HG02678 (cell line): ENCODE measurements around the gene PRIMA1.

Source experiments
- ATAC-seq: cut with Tn5 transposase; IDR thresholded peaks from one replicate; pipeline ENCODE4 v1.9.1; 2021; ENCODE audit warnings: mild to moderate bottlenecking, moderate library complexity; ENCODE audit not compliant: unreplicated experiment

The PRIMA1 gene

DNA sequence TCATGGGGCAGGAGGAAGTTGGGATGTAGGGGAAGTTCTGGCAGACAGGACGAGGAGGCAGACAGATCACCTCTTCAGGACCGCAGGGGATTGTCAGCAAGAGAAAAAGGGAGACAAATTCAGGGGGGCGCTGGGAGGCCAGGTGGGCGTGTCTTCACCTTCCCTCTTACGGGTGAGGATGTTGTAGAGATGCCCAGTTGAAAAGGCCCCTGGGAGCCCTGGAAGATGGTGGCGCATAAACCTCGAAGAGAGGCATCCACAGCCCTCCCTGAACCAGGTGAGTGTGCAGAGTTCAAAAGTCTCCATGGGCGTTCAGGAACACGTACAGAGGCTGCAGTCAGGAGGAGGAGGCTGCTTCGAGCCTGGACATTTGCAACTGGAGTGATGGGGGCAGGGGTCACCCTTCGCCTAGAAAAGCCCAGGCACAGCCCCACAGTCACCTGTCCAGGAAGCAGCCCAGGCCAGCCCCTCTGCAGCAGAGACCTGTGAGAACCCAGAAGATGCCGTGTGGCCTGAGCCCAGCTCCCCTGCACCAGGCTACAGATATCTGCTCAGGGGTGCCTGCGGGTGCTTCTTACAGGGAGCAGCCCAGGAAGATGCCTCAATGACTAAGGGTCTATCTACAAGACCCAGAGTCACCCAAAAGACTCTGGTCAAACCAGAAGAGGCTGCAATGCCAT, 74.4 kb downstream of the PRIMA1 start:
- no peak for ATAC-seq

- no peak for ATAC-seq
Observed at GRCh38 chr14:93712838-93713724, 75.2 kb downstream of the PRIMA1 start.

DNA sequence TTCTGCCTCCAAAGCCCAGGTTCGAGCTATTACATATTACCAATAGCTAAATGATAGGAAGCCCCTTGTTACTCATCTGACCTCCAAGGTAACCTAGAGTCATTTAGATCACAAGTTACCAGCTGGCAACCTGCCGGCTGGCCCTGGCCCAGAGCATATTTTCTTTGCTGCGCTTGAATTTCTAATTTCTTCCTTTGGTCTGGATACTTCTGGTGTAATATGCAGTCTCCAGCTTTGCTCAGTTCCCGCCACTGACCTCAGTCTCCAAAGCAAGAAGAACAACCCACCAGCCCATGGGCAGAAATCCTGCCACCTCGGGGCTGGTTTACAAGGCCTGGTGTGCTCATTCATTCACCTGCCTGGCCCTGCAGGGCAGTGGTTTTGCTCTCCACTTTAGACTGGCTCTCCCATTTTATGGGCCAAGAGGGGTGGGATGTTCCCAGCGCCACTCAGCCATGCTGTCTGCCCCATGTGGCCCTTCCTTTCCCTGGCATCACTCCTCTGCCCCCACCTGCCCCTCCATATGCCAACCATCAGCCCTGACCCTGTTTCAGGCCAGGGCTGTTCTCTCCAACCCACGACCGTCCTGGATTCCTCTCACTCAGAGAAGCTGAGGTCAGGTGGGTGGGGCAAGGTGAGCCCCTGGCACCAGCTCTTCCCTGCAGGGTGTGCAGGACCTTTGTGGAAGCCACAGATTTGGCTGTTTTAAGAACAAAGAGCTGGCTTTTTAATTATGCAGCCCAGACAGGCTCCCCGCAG, 76.0 kb downstream of the PRIMA1 start:
- ATAC-seq: no peak

DNA sequence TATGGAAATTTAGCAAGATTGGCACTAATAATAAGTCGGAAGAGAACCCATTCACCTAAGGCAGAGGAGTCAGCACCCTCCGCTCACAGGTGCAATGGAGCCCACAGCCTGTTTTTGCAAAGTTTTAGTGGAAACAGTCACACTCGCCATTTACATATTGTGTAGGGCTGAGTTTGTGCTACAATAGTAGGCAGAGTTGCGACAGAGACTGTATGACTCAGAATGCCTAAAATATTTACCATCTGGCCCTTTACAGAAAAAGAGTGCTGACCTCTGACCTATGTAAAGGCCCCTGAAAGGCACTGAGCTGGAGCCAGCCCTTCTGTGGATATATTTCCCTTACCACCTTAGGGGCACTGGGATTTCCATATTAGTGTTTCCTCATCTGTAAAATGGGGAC, 79.0 kb downstream of the PRIMA1 start:
- no peak for ATAC-seq

GRCh38 chr14:93708800-93709199, 79.5 kb downstream of the PRIMA1 start:
- no peak for ATAC-seq

DNA sequence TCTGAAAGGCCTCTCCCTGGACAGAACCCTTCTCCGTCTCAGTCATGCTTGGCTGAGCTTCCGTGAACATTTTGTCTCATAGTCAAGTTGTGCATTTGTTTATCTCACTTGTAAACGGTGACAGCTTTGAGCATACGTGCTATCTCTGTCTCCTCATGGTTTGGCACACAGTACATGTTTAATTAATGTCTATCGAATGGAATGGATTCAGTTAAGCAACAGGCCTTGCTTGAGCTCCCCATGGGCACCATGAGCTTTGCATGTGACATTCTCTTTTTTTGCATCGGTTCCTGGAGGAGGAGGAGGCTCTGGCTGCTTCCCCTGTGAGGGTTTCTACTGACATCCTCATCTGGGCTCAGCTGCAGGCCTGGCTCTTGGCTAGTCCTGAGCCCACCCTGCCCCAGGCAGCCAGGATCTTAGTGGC, 80.0 kb downstream of the PRIMA1 start:
- ATAC-seq: no peak

GRCh38 chr14:93707475-93707874, 80.8 kb downstream of the PRIMA1 start:
- no peak for ATAC-seq

GRCh38 chr14:93706360-93706955, 81.8 kb downstream of the PRIMA1 start:
- ATAC-seq: no peak

DNA sequence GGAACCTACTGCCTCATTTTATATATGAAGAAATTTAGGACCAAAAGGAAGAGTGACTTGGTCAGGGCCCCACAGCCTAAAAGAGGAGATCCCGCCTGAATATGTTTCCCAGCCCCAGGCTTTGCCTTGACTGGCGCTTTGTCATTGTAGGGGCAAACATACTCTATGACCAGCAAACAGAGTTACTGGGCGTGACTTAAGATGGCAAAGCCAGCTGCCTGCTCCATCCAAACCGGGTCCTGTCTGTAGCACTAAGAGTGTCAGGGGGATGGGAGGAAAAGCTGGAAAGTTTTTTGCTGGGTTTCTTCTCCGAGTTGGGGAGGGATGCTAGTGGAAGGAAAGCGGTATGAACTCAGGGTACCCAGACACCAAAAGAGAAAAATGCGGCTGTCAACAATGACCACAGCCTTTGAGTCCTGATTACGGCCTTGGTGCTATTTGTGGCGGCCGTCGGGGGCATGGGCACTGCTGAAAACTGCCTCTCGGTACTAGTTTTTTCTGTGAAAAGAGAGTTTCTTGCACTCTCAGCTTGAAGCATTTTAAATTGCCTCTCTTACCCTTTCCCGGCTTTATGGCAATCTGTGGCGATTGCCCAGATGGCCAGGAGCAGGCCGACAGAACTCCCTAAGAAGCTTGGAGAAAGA, 82.7 kb downstream of the PRIMA1 start:
- ATAC-seq: no peak

GRCh38 chr14:93703941-93704340, 84.3 kb downstream of the PRIMA1 start:
- ATAC-seq: no peak

GRCh38 chr14:93702946-93703345, 85.3 kb downstream of the PRIMA1 start:
- no peak for ATAC-seq

DNA sequence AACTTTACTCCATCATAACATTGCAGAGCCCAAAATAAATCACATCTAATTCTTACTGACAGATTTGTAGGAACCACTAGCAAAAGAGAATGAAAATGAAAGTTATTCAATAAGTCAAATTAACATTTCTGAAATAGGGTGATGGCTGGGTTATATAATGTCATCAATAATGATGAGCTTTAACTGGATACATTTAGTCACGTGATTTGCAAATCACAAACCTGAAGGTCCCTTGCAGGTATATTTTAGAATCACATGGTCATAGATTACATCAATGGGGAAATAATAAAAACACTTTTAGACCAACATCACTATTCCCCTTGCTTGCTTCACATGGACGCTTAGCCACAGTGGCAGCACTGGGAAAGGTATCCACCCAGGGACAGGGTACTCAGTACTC, 86.7 kb downstream of the PRIMA1 start:
- no peak for ATAC-seq

DNA sequence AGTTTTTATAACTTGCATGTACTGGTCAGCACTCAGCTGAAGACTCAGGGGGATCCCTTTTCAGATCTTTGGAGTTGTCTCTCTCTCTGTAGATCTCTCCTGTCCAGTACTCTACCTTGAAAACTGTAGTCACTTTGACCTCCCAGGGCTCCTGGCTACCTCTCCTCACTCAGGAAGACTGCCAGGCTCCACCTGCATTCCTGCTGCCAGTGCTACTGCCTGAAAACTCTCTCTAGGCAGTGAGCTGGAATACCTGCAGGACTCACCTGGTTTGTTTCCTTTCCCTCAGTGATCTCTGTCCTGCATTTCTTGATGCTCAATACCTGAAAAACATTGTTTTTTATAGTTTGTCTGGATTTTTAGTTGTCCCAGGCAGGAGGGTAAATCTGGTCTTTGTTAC, 87.4 kb downstream of the PRIMA1 start:
- ATAC-seq: no peak

- ATAC-seq: no peak
Observed at GRCh38 chr14:93693914-93694313, 94.4 kb downstream of the PRIMA1 start.

GRCh38 chr14:93691042-93691780, 97.1 kb downstream of the PRIMA1 start:
- ATAC-seq: no peak

DNA sequence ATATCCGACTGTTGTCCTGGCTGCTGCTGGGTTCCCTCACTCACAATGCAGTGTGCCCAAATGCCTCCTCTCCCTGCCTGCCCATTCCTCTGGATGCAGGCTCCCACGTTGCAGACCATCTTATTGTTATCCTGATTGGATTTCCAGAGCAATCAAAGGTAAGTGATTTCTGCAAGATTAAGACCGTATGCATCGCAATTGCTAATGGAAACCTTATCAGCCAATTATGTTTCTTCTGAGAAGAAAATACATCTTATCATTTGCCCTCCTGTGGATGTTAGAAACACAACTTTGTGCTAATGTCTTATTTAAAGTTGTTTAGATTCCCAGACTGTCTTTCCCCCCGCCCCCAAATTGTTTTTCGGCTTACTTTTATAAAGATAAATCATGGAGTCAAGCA, 98.1 kb downstream of the PRIMA1 start:
- no peak for ATAC-seq

GRCh38 chr14:93688820-93689219, 99.5 kb downstream of the PRIMA1 start:
- ATAC-seq: no peak

GRCh38 chr14:93688239-93688666, 100.0 kb downstream of the PRIMA1 start:
- ATAC-seq: no peak

GRCh38 chr14:93686268-93686667, 102.0 kb downstream of the PRIMA1 start:
- ATAC-seq: no peak
